ENCODE results near the gene ARPC4.

Gene ARPC4

DNA sequence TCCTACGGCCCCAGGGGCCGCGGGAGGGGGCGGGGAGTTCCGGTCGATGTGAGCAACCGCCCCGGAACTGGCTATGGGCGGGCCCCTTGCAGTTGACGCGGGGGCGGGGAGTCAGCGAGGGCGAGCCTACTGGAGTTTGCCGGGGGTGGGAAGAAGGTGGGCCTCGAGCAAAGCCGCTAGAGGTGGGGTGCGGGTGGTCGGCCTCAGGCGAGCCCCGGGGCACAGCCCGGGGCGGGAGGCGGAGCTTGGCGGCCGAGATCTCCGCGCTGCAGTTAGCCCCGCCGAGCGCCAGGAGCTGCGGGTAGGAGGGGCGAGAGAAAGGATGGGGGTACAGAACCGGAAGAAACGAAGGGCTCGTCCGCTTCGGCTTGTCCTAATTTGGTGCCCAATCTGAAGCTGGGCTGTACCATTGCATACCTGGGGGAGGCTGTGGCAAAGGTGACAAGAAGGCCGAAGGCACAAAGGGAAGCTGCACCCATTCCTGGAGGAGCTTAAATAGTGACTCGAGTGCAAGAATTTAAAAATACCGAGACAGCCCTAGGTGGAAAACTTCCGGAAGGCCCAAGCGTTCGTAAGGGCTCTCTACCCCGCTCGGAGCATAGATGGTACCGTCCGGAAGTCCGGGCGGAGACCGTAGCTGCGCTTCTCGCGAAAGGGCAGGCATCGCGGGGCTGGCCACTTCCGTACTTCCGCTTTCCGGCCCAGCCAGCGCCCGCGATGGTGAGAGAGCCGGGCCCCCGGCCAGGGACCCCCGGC lies at the start of gene ARPC4, which contains the start of gene TADA3:
Gene ARPC4 (plus strand): TSS at position 678 of the 756 bp plus-strand sequence. CDS start 40 bp downstream, at position 718.
Gene TADA3 (minus strand): TSS at position 69 of the 756 bp plus-strand sequence. CDS start 1,007 bp downstream, outside the sequence.
- peak; percentile 95 to 96 (median 96) for DNase-seq

DNA sequence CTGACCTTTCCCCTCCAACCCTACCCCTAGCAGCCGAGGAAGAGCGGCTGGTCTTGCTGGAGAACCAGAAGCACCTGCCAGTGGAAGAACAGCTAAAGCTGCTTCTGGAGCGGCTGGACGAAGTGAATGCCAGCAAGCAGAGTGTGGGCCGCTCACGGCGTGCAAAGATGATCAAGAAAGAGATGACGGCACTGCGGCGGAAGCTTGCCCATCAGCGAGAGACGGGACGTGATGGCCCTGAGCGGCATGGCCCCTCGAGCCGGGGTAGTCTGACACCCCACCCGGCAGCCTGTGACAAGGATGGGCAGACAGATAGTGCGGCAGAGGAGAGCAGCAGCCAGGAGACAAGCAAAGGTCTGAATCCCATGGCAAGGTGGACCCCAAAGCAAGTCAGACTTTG lies 49.3 kb upstream of the ARPC4 start:
- DNase-seq: no peak

DNA sequence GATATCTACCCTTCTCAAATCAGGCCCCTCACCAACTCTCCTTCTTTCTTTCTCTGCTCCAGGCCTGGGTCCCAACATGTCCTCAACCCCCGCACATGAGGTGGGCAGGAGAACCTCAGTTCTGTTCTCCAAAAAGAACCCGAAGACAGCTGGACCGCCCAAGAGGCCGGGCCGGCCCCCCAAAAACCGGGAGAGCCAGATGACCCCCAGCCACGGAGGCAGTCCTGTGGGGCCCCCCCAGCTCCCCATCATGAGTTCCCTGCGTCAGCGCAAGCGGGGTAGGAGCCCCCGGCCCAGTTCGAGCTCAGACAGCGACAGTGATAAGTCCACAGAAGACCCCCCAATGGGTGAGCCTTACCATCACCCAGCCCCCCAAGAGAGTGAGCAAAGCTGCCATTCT lies 48.7 kb upstream of the ARPC4 start:
- DNase-seq: no peak

DNA sequence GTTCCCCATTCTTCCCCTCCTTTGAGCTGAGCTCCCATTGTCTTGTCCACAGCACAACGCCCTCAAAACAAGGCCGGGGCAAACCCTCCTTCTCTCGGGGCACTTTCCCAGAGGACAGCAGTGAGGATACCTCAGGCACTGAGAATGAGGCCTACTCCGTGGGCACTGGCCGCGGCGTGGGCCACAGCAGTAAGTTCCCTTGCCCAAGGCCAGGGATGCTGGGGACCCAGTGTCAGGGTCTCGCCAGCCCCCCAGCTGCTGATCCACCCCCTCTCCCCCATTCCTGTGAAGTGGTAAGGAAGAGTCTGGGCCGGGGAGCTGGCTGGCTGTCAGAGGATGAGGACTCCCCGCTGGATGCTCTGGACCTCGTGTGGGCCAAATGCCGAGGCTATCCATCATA lies 47.4 kb upstream of the ARPC4 start:
- DNase-seq: no peak

DNA sequence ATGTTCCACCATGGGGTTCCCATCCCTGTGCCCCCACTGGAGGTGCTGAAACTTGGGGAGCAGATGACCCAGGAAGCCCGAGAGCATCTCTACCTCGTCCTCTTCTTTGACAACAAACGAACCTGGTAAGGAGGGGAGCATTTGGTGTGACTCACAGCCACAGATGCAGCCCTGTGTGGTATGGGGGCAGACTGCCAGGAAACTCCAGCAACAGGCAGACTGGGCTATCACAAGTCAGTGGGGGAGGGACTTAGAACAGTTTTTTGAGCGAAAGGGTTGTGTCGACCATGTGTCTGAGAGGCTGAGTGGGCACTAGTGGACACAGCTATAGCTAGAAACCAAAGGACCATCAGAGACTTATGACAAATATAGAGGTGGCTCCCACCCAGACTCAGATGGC lies 46.6 kb upstream of the ARPC4 start:
- no peak for DNase-seq

DNA sequence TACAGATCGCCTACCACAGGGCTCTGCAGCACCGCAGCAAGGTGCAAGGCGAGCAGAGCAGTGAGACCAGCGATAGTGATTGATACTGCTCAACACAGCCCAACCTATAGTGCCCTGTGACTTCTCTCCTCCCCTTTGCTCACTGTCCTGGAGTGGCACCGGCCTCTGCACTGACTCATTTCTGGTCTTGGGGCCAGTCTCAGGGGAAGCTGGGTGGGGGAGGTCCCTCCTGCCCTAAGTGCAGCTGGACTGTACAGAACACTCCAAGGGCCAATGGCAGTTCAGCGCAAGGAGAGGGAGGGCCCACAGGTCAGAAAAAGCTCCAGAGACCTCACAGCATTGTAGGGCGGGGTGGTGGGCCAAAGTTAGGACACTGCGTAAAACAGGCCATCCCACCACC lies 45.6 kb upstream of the ARPC4 start:
- DNase-seq: peak; percentile 56 to 74 (median 70)

DNA sequence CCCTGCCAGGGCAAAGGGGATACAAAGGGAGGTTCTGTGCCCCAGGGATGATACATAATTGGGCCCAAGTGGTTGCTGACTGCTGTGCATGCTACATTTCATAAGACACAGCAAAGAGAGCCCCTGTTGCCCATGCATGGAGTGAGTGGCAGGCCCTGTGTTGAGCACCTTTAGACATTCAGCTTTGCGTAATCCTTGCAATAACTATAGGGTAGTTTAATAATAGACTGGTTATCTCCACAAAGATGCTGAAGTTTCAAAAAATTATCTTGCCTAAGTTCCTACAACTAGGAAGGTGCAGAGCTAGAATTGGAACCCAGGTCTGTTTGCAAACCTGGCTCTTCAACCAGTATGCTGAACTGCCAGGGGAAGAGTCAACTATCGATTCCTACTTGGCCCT lies 44.9 kb upstream of the ARPC4 start:
- no peak for DNase-seq

DNA sequence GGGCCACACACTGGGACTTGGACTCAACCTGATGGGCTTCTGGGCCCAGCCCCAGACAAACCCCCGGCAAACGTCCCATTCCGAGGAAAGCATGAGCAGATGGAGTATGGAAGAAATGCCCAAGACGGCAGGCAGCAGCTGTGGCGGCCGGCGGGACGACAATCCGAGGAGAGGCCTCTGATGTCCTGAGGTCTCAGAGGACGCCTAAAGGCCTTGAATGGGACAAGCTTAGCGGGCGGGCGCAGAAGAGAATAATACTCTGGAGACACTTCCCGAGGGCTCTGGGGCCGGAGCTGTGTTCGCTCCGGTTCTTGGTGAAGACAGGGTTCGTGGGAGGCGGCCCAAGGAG lies 43.6 kb upstream of the ARPC4 start:
- DNase-seq: no peak

DNA sequence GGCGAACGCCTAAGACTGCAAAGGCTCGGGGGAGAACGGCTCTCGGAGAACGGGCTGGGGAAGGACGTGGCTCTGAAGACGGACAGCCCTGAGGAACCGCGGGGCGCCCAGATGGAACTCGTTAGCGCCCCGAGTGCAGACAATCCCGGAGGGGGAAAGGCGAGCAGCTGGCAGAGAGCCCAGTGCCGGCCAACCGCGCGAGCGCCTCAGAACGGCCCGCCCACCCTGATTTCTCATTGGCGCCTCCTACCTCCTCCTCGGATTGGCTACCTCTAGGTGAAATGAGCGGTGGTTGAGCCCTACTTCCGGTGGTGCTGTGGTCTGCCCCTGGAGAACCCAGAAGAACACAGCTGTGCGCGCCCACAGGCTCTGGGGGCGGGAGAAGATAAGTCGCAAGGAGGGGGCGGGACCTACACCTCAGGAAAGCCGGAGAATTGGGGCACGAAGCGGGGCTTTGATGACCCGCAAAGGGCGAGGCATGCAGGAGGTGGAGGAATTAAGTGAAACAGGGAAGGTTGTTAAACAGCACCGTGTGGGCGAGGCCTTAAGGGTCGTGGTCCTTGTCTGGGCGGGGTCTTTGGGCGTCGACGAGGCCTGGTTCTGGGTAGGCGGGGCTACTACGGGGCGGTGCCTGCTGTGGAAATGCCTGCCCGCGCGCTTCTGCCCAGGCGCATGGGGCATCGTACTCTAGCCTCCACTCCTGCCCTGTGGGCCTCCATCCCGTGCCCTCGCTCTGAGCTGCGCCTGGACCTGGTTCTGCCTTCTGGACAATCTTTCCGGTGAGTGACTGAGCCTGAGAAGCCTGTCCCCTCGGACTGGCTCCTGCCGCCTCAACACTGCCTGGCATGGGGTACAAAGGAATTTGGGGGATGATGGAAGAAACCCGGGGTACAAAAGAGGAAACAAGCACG lies 43.0 kb upstream of the ARPC4 start, which contains the start of gene OGG1:
Gene OGG1 (plus strand): TSS at position 308 of the 911 bp plus-strand sequence. CDS start 335 bp downstream, at position 643.
- DNase-seq: peak; percentile 98 to 99 (median 98)

DNA sequence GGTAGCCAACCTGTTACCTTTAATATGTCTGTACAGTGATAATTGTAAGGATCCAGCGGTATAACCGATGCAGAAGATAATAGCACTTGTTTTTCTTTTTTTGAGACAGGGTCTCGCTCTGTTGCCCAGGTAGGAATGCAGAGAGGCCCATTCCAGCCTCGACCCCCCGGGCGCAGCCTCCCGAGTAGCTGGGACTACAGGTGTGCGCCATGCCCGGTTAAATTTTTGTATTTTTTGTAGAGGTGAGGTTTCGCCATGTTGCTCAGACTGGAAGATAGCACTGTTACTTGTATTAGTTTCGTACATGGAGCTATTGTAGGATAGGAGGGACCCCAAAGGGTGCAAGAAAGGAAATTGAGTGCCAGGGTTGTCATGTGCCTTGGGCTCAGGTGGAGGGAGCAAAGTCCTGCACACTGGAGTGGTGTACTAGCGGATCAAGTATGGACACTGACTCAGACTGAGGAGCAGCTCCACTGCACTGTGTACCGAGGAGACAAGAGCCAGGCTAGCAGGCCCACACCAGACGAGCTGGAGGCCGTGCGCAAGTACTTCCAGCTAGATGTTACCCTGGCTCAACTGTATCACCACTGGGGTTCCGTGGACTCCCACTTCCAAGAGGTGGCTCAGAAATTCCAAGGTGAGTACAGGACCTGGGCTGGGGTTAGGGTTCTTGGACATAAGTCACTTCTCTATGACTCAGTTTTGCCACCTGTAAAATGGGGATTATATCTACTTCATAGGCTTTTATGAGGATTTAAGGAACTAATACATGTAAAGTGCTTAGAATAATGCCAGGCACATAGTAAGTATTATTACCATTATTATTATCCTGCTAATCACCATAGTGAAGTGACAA lies 42.1 kb upstream of the ARPC4 start:
- no peak for DNase-seq

DNA sequence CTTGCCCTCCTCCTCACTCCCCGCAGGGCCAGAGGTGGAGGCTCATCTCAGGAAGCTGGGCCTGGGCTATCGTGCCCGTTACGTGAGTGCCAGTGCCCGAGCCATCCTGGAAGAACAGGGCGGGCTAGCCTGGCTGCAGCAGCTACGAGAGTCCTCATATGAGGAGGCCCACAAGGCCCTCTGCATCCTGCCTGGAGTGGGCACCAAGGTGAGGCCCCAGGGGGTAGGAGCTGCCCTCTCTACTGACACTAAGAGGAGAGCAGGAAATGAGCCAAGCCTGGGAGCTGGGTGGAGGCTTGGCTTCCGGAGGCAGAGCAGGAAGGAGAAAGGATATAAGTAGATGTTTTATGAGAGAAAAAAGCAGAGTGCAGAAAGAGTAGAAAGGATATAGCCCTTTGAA lies 38.2 kb upstream of the ARPC4 start:
- DNase-seq: no peak

DNA sequence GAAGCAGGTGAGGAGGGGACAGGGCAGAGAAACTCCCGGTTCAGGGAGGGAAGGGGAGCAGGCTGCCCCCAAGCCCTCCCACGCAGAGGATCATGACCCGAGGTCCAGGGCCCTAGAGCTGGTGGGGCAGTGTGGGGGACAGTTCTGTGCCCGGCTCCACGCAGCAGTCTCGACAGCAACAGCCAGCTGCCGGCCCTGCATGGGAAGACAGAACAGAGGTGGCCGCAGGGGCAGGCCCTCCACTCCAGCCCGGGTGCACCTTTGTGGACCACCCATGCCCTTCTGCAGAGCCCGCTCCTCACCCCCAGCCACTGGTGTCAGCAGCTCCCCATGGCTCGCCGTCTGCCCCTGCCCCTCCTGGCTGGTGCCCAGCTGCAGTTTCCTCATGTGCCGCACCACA lies 35.5 kb upstream of the ARPC4 start:
- DNase-seq: no peak

DNA sequence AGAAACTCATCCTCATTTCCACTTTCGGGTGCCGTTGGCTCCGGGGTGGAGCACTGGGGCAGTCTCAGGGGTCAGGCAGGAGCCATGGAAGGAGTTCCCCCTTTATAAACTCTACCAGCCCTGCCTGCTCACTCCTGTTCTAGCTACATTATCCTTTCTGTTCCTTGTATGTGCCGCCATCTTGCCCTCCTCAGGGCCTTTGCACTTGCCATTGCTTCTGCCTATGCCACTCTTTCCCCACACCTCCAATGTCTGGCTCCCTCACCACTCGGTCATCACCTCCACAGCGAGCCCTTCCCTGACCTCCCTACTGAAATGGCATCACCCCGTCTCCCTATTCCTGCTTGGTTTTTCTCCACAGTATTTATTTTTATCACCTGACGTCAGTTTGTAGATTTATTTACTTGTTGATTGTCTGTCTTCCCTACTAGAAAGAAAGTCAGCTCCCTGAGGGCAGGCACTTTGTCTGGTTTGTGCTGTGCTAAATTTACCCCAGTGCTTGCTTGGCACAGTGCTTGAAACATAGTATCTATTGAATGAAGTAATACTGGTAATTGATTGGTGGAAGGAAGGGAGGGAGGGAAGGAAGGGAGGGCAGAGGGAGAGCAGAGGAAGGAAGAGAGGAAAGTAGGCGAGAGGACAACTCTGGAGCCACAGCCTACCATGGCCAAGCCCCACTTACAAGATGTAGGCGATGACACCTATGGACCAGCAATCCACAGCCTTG lies 31.9 kb upstream of the ARPC4 start:
- no peak for DNase-seq

DNA sequence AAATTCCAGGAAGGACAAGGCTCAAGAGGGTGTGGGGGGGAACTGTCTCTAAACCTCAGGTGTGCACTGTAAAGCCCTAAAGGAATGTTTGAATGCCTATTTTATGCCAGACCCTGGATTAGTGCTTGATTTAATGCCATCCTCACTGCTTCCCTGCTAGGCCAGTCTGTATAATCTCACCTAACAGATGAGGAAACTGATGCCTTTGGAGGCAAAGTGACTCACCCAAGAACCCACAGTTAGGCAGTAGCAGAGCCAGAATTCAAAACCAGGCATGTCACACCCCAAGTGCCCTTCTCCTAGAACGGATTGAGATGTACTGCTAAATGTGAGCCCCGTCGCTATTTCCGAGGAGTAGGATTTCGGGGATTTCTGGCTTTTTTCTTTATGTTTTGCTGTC lies 31.0 kb upstream of the ARPC4 start:
- no peak for DNase-seq

DNA sequence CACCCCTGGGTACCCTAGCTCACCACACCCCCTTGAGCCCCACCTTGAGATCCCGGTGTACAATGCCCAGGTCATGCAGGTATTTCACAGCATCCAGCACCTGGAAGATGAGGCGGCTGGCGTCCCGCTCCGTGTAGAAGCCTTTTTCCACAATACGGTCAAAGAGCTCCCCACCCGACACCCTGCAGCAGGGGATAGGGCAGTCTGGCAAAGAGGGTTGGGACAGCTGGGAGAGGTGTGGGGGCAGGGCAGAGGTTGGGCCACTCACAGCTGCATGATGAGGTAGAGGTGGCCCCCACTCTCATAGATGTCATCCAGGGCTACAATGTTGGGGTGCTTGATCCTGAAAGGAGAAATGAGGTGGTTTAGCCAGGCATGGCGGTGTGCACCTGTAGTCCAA lies 30.0 kb upstream of the ARPC4 start:
- no peak for DNase-seq

DNA sequence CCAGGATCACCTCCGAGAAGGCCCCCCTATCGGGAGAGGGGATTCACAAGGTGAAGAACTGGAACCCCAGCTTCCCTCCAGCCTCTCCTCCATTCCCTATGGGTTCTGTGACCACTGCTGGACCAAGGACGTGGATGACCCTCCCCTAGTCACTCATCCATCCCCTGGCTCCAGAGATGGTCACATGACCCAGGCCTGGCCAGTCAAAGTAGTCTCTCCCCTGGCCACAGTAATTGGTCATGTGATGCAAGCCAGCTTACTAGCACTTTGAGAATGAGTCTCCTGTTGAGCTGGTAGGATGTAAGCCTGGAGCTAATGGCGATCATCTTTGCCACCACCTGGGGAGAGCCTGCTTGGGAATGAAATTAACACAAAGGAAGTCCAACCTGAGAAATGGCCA lies 27.0 kb upstream of the ARPC4 start:
- no peak for DNase-seq

DNA sequence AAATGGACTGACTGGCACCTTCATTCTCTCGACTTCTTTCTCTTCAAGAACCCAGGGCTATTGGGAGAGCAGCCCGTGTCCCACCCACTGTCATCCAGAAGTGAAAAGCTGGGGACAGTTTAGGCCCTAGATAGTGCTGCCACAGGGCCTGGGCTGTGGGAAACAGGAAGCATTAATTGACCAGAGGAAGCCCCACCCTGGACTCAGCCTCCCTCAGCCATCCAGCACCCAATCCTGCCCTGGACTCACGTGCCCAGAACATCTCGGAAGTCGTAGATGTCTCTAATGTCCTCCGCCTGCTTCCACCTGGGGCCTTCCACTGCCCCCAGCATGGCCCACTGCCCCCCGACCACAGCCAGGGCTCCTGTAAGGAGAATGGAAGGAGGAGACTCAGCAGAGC lies 25.5 kb upstream of the ARPC4 start:
- peak; percentile 49 to 53 (median 53) for DNase-seq

DNA sequence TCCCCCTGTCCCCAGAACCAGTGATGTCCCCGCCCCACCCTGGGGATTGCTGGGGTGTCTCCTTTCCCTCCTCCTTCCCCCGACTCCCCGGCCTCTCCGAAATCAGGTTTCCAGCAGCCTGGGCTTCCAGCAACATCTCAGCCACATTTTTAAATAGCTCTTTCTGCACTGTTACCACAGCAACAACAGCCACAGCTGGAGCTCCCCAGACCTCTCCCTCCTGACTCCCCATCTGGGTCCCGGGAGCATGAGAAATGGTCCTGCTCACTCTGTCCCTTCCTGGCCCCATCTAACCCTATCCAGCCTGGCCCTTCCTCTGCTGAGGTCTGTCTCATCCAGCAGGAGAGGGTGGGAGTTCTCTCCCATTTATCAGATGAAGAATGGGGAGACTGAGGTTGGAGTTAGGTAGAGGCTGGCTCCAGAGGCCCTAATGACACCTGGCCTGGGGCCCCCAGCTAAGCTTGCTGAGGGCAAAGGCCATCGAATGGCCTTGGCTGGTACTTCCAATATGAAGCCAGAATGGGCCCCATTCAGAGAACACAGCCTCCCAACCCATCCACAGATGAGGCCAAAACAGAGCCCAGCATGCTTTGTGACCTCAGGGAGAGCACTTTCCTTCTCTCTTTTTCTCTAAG lies 24.6 kb upstream of the ARPC4 start:
- no peak for DNase-seq

DNA sequence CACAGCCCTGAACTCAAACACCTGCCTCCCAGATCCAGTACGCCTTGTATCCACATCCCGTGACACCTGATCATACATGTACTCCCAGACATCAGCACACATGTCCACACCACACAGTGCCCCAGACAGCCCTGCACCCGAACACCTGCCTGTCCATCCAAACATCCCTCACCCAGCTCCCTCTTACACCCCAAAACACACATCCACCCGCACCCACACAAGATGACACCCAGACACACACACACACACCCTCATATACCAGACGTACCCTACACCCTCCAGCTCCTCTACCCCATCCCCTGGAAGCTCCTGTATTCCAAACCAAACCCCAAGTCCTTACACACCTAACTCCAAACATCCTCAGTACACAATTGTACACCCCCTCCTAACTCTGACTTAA lies 23.9 kb upstream of the ARPC4 start:
- DNase-seq: no peak

DNA sequence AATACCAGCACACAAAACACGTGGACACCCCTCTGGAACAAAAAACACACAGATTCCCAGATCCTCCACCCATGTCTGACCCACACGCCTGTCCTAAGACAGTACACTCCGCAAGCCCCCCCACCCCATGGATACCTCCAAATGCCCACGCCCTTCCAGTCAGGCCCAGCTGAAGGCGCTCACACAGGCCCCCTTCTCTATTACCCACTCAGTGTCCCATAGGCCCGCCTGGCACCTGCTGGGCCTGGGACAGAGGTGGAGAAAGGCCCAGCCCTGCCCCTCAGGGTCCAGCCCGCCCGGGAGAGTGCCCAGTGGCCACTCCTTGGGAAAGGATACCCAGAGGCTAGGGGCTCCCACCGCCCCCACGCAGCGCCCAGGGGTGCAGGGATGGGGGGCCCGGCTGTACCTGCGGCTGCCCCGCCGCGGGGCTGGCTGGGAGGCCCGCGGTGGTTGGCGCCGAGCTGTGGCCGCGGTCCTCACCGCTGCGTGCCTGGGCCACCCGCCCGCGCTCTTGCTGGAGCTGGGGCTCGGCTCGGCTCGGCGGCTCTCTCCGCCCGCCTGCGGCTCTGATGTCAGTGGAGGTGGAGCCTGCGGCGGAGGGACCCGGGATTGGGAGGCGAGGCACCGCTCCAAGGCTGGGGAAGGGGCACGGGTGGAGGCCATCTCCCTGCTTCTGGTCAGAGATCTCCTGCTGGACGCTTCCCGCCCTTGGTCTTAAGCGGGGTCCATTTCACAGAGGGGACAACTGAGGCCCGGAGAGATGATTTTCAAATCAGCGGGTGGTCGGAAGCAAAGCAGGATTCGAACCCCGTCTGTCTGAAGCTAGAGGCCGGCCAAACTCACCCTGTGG lies 23.2 kb upstream of the ARPC4 start, which contains the start of gene CAMK1:
Gene CAMK1 (minus strand): TSS at position 522 of the 850 bp plus-strand sequence. CDS start 2,198 bp downstream, outside the sequence.
- DNase-seq: peak; percentile 86 to 93 (median 88)

Data from suppressor macrophage treated with lipopolysaccharide for 1 hour (primary cell).